GM12891 (cell line): ENCODE measurements around the gene CD109.
"Not testable (repeated sequence)": the region's sequence is repeated elsewhere in the genome, so short reads cannot be mapped to it uniquely, and the experiment has no call there.

Source experiments
- DNase-seq: peaks from one replicate; pipeline ENCODE4 v3.0.0; 2011; ENCODE audit warnings: low spot score; ENCODE audit not compliant: insufficient read length
- FAIRE-seq: peaks from 2 replicates; lab custom pipeline; 2011; peaks lifted over from hg19 to GRCh38; lab: Jason Lieb, UNC
- PAX5 ChIP-seq: IDR thresholded peaks from 2 replicates; pipeline ENCODE4 v1.6.1; 2011; ENCODE audit warnings: low read length, moderate library complexity, mild to moderate bottlenecking; ENCODE audit not compliant: insufficient read depth, severe bottlenecking
- POLR2A ChIP-seq: IDR thresholded peaks from 2 replicates; pipeline ENCODE4 v1.6.1; 2011; ENCODE audit warnings: low read depth, low read length, control low read depth
- POLR2AphosphoS5 ChIP-seq: IDR thresholded peaks from 2 replicates; pipeline ENCODE4 v1.6.1; 2011; ENCODE audit warnings: low read depth, low read length, control low read depth
- POU2F2 ChIP-seq: IDR thresholded peaks from 2 replicates; pipeline ENCODE4 v1.6.1; 2011; ENCODE audit warnings: low read depth, mild to moderate bottlenecking, control low read depth, low read length, moderate library complexity
- SPI1 ChIP-seq: IDR thresholded peaks from 2 replicates; pipeline ENCODE4 v1.6.1; 2011; ENCODE audit warnings: low read depth, low read length, control low read depth
- TAF1 ChIP-seq: IDR thresholded peaks from 2 replicates; pipeline ENCODE4 v1.6.1; 2011; ENCODE audit warnings: low read depth, low read length, control low read depth

The CD109 gene

DNA sequence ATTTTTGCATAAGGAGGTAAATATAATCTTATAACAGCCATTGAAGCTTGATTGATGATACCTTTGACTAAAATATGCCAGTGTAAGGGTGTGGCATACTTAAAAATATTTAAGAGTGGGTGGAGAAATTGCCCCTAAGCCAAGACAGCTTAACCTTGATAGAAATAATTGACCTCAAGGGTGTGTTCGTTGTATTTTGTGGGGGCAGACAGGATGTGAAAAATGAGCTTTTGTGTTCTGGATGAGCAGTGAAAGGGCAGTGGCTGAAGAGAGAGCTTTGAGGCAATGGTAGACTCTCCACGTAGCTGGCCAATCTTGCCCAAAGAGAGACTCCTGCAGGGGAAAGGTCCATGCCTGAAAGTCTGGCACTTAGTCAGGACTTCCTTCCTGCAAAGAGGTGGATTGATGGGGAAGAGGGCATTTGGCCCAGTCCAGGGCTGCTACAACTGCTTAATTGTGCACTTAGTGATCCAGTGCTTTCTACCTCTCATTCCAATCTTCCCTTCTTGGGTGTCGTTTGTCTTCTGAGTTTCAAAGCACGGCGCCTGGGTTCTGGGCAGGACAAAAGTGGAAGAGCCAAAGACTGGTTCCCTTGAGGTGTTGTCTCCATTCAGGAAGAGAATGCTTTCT lies 15.6 kb upstream of the CD109 start:
- no peak for TF ChIP-seq SPI1
- TF ChIP-seq TAF1, result no peak
- TF ChIP-seq PAX5, result no peak
- TF ChIP-seq POLR2AphosphoS5, result no peak
- TF ChIP-seq POU2F2, result no peak
- TF ChIP-seq POLR2A, result no peak
- no peak for DNase-seq
- FAIRE-seq, result peak; percentile 16

DNA sequence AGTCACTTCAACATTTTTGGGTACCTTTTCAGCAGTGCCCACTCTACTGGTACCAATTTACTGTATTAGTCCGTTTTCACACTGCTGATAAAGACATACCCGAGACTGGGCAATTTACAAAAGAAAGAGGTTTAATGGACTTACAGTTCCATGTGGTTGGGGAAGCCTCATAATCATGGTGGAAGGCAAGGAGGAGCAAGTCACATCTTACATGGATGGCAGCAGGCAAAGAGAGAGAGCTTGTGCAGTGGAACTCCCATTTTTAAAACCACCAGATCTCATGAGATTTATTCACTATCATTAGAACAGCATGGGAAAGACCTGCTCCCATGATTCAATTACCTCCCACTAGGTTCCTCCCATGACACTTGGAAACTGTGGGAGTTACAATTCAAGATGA lies 12.4 kb upstream of the CD109 start:
- not testable (repeated sequence) for FAIRE-seq, DNase-seq

- no peak for DNase-seq
- TF ChIP-seq PAX5, result no peak
- TF ChIP-seq POLR2AphosphoS5, result no peak
- no peak for TF ChIP-seq TAF1
- TF ChIP-seq POLR2A, result no peak
- no peak for TF ChIP-seq POU2F2
- no peak for TF ChIP-seq SPI1
- no peak for FAIRE-seq
Observed at GRCh38 chr6:73688351-73688750, 7.7 kb upstream of the CD109 start.

GRCh38 chr6:73690056-73690455 lies 5.9 kb upstream of the CD109 start:
- no peak for FAIRE-seq
- no peak for DNase-seq

GRCh38 chr6:73691512-73691911 lies 4.5 kb upstream of the CD109 start:
- FAIRE-seq (peak; percentile 13), DNase-seq (no peak)
- TF ChIP-seq SPI1 (no peak), TAF1 (no peak), POLR2AphosphoS5 (no peak), PAX5 (no peak)

More at GRCh38 chr6:73690056-73690455, 5.9 kb upstream of the CD109 start:
- TF ChIP-seq POLR2AphosphoS5, result no peak
- TF ChIP-seq POLR2A, result no peak
- no peak for TF ChIP-seq PAX5
- TF ChIP-seq TAF1, result no peak
- TF ChIP-seq POU2F2, result no peak

DNA sequence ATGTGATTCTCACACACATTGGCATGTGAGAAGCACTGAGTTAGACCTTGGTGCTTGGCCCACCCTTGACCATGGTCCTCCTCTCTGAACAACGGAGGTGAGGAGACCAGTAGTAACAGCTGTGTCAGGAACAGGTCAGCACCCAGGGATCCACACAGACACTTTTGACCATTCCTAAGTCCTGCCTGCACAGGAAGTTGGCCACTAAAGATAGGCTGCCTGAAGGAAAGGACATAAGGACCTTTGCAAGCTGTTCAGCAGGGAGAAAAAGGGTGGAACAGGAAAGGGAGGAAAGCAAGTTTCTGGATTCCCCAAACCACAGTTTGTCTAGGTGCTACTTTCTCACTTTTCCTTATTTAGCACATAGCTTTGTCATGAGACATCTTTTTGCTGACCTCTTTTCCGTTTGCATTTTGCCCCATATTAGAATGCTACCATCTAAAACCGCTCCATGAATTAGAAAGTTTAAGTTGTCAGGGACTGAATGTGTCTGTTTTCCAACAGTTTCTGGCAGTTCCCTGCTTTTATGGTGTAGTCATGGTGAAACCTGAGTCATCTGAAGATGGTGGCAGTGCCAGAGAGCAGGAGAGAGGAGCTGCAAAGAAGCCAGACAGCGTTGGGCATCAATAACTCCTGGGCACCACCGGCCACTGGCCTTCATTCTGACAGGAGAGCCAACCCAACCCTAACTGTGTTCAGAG lies 1.1 kb upstream of the CD109 start:
- no peak for TF ChIP-seq PAX5
- no peak for TF ChIP-seq TAF1
- no peak for FAIRE-seq
- no peak for DNase-seq

DNA sequence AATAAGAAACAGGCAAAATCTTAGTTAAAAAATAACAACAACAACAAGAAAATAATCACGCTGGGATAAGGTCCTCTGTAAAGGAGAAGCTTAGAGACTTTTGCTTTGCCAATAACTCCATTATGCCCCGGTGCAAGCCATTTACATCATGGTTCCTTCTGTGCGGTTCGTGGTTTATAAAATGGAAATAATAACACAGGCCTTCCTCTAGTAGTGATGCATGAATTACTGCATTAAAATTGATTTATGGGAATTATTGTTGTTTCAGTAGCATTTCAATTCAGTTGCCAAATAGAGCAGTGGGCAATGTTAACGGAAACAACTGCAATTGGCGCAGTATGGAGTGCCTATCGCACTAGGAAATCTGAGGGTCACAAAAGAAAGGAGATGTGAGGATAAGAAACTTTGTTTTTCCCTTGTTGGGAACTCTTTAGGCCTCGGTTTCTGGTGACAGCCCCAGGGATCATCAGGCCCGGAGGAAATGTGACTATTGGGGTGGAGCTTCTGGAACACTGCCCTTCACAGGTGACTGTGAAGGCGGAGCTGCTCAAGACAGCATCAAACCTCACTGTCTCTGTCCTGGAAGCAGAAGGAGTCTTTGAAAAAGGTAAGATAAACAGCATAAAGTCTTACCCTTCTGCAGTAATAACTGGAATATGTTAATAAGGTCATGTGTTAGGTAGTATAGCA lies 1.1 kb downstream of the CD109 start:
- TF ChIP-seq SPI1 (no peak), POLR2AphosphoS5 (no peak), POLR2A (no peak), POU2F2 (no peak), TAF1 (no peak), PAX5 (no peak)
- DNase-seq (no peak), FAIRE-seq (no peak)

DNA sequence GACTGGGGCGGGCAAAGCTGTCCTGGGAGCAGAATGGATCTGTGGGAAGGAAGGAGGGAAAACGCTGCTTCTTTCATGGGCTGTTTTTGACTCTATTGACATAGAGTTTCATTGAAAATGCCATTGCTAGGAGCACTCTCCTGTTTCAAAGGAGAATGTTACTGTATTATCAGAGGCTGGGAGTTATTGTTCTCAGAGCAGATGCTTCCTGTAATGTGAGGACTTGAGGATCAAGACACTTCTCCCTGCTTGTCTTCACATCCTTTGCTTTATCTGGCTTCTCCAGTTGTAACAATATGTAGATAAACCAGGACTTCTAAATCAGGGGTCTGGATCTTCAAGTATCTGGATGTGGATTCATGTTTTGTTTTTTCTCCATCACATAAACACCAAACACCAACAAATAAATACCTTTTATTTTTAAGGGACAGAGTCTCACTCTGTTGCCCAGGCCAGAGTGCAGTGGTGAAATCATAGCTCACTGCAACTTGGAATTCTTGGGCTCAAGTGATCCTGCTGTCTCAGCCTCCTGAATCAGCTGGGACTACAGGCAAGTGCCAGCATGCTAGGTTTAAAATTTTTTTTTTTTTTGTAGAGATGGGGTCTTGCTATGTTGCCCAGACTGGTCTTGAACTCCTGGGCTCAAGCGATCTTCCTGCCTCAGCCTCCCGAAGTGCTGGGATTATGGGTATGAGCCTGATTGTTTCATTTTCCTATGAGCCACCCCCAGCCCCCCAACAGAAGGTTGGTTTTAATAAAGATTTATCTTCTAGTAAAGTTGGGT lies 3.9 kb downstream of the CD109 start:
- DNase-seq (no peak), FAIRE-seq (no peak)
- TF ChIP-seq POLR2A (no peak), SPI1 (no peak), POU2F2 (no peak), POLR2AphosphoS5 (no peak), TAF1 (no peak), PAX5 (no peak)

DNA sequence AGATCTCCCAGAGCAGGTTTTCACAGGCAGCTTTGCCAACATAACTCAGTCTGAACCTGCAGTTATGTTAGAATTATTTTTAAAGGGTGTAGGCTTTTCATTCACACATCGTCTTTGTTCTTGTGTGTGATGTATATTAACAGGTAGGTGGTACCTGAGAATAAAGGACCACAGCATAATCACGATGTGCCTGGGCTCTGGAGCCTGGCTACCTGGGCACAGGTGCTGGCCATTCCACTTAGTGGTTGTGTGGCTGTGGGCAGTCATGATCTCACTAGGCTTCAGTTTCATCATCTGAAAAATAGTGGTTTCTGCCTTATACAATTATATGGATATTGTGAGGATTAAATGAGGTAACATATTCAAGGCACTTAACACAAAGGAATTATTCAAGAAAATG lies 6.4 kb downstream of the CD109 start:
- FAIRE-seq, result no peak

DNA sequence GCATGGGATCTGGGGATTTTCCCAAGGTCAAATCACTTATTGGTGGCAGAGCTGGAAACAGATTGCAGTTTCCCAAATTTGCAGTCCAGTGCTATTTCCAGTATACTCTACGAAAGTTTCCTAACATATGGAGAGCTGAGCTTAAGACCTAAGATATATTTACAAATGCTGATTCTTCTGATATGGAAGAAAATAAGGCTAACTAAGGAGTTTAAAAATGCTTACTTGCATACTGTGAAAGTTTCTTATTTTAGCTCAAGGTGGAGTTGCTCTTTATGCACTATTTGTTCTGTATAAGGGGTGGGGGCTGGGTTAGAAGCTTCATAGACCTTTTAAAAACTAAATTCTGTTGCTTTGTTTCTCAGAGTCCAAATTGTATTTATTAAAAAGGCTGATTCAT lies 7.5 kb downstream of the CD109 start:
- DNase-seq, result no peak
- FAIRE-seq, result no peak
- TF ChIP-seq POLR2A (no peak), PAX5 (no peak)

More for the DNA sequence above, 6.4 kb downstream of the CD109 start:
- TF ChIP-seq TAF1, result no peak
- TF ChIP-seq POLR2AphosphoS5, result no peak
- no peak for TF ChIP-seq SPI1
- no peak for TF ChIP-seq PAX5
- no peak for TF ChIP-seq POU2F2
- DNase-seq, result no peak
